OCI-LY3 (cell line): ENCODE results near the gene EAPP.
"Not testable (repeated sequence)": the region's sequence is repeated elsewhere in the genome, so short reads cannot be mapped to it uniquely, and the experiment has no call there.

Source experiments
- EZH2phosphoT487 ChIP-seq: fragments of 200-600 bp; shearing (Covaris generic); IDR thresholded peaks from 2 replicates; pipeline ENCODE4 v1.6.1; 2018; ENCODE audit warnings: antibody characterized with exemption, mixed run types, low read depth
- TF ChIP-seq, protein P1 (sequence below): fragments of 200-600, 300-600 bp; sonication (generic); IDR thresholded peaks from 2 replicates; pipeline ENCODE4 v1.5.1; 2014; ENCODE audit warnings: antibody characterized with exemption, low read length, low read depth

GRCh38 chr14:34476036-34476435, 63.5 kb downstream of the EAPP start:
- TF ChIP-seq, protein P1, sequence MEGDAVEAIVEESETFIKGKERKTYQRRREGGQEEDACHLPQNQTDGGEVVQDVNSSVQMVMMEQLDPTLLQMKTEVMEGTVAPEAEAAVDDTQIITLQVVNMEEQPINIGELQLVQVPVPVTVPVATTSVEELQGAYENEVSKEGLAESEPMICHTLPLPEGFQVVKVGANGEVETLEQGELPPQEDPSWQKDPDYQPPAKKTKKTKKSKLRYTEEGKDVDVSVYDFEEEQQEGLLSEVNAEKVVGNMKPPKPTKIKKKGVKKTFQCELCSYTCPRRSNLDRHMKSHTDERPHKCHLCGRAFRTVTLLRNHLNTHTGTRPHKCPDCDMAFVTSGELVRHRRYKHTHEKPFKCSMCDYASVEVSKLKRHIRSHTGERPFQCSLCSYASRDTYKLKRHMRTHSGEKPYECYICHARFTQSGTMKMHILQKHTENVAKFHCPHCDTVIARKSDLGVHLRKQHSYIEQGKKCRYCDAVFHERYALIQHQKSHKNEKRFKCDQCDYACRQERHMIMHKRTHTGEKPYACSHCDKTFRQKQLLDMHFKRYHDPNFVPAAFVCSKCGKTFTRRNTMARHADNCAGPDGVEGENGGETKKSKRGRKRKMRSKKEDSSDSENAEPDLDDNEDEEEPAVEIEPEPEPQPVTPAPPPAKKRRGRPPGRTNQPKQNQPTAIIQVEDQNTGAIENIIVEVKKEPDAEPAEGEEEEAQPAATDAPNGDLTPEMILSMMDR, result not testable (repeated sequence)
- not testable (repeated sequence) for TF ChIP-seq EZH2phosphoT487
